Cerebellar nuclear complex (tissue), 1 donor: ENCODE results near the gene GPR149.

ENCODE experiments used
- DNase-seq, 2 experiments: peaks; one replicate each; lab custom pipeline; 2025; lab: John Stamatoyannopoulos, UW

Gene GPR149

GRCh38 chr3:154338570-154338969 is 91.4 kb downstream of the GPR149 start:
- DNase-seq = no peak

- DNase-seq = no peak
Observed at GRCh38 chr3:154338008-154338407, 92.0 kb downstream of the GPR149 start.

GRCh38 chr3:154334973-154335420 is 95.0 kb downstream of the GPR149 start:
- DNase-seq = no peak

GRCh38 chr3:154327871-154328270 is 102.1 kb downstream of the GPR149 start:
- DNase-seq = no peak

- no peak for DNase-seq
Observed at GRCh38 chr3:154324919-154325318, 105.1 kb downstream of the GPR149 start.

- peak; percentile 45 to 54 for DNase-seq
Observed at GRCh38 chr3:154323891-154324738, 105.9 kb downstream of the GPR149 start, which contains the start of gene DHX36. Gene DHX36 (minus strand): TSS chr3:154324487. CDS start chr3:154324416, 71 bp downstream.

- DNase-seq = no peak
Observed at GRCh38 chr3:154316974-154317767, 112.8 kb downstream of the GPR149 start.

GRCh38 chr3:154314152-154314551 is 115.8 kb downstream of the GPR149 start:
- no peak for DNase-seq

- no peak for DNase-seq
Observed at GRCh38 chr3:154310840-154311239, 119.2 kb downstream of the GPR149 start.

- DNase-seq = no peak
Observed at GRCh38 chr3:154307363-154307762, 122.6 kb downstream of the GPR149 start.

GRCh38 chr3:154304936-154305335 is 125.1 kb downstream of the GPR149 start:
- DNase-seq = no peak

GRCh38 chr3:154304116-154304786 is 125.7 kb downstream of the GPR149 start:
- no peak for DNase-seq

- no peak for DNase-seq
Observed at GRCh38 chr3:154301561-154301960, 128.4 kb downstream of the GPR149 start.

- DNase-seq = no peak
Observed at GRCh38 chr3:154294016-154294415, 136.0 kb downstream of the GPR149 start.

GRCh38 chr3:154290187-154290586 is 139.8 kb downstream of the GPR149 start:
- no peak for DNase-seq
